Testis (tissue), 2 donors: ENCODE measurements around the gene TMEM87B.

Source experiments
- POLR2A ChIP-seq: fragments of 450-650 bp; IDR thresholded peaks from one replicate; pipeline ENCODE4 v1.6.1; 2017; ENCODE audit warnings: antibody characterized with exemption, mild to moderate bottlenecking, moderate library complexity
- TF ChIP-seq, protein P1 (sequence below), 3 experiments: fragments of 450-650 bp in 2 of 3; fragments of 200-600 bp in 1 of 3; sonication (generic) in 1 of 3; IDR thresholded peaks; one replicate each; pipeline ENCODE4 v1.5.1; 2016 to 2019; ENCODE audit warnings: antibody characterized with exemption in 3 of 3, mild to moderate bottlenecking in 2 of 3, moderate library complexity in 1 of 3

DNA sequence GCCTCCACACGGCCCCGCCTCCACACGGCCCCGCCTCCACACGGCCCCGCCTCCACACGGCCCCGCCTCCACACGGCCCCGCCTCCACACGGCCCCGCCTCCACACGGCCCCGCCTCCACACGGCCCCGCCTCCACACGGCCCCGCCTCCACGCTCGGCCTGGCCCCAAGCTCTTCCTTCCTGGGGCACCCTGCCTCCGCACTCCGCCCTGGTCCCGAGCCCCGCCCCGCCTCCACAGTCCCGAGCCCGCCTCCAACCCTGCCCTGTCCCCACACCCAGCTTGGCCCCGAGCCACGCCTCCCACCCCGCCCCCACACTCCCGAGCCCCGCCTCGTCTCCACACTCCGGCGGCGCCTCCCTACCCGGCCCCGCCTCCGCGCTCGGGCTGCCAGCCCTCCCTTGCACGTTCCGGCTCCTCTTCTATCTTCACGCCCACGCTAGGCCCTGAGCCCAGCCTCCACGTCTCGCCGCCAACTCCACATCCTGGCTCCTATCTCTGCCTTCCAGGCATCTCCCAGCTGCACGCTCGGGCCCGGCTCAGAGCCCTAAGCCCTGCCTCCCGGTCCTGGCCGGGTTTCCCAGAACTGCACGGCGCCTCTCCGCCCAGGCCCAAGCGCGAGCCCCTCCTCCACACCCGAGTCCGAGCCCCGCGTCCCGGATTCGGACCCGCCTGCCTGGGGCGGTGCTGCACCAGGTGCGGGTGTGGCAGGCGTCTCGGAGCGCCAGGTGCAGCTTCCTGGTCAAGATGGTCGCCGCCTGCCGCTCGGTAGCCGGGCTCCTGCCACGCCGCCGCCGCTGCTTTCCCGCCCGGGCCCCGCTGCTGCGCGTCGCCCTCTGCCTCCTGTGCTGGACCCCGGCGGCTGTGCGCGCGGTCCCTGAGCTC lies at the start of gene TMEM87B:
- TF ChIP-seq, protein P1, sequence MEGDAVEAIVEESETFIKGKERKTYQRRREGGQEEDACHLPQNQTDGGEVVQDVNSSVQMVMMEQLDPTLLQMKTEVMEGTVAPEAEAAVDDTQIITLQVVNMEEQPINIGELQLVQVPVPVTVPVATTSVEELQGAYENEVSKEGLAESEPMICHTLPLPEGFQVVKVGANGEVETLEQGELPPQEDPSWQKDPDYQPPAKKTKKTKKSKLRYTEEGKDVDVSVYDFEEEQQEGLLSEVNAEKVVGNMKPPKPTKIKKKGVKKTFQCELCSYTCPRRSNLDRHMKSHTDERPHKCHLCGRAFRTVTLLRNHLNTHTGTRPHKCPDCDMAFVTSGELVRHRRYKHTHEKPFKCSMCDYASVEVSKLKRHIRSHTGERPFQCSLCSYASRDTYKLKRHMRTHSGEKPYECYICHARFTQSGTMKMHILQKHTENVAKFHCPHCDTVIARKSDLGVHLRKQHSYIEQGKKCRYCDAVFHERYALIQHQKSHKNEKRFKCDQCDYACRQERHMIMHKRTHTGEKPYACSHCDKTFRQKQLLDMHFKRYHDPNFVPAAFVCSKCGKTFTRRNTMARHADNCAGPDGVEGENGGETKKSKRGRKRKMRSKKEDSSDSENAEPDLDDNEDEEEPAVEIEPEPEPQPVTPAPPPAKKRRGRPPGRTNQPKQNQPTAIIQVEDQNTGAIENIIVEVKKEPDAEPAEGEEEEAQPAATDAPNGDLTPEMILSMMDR (IDR thresholded peaks at IDR 0.05), result no peak
- no peak for TF ChIP-seq POLR2A
